HG03354 (cell line): Measurements from ENCODE around the gene SYNPO.
A peak's percentile ranks its signal among the peaks of the same experiment; 100 is the strongest.

Experiments
- ATAC-seq: cut with Tn5 transposase; IDR thresholded peaks from one replicate; pipeline ENCODE4 v1.9.1; 2021; ENCODE audit warnings: mild to moderate bottlenecking; ENCODE audit not compliant: unreplicated experiment, poor library complexity, severe bottlenecking

SYNPO gene

GRCh38 chr5:150651924-150652671 is 11.6 kb downstream of the SYNPO start:
- ATAC-seq: no peak

GRCh38 chr5:150653145-150653761 is 12.8 kb downstream of the SYNPO start:
- ATAC-seq: no peak

DNA sequence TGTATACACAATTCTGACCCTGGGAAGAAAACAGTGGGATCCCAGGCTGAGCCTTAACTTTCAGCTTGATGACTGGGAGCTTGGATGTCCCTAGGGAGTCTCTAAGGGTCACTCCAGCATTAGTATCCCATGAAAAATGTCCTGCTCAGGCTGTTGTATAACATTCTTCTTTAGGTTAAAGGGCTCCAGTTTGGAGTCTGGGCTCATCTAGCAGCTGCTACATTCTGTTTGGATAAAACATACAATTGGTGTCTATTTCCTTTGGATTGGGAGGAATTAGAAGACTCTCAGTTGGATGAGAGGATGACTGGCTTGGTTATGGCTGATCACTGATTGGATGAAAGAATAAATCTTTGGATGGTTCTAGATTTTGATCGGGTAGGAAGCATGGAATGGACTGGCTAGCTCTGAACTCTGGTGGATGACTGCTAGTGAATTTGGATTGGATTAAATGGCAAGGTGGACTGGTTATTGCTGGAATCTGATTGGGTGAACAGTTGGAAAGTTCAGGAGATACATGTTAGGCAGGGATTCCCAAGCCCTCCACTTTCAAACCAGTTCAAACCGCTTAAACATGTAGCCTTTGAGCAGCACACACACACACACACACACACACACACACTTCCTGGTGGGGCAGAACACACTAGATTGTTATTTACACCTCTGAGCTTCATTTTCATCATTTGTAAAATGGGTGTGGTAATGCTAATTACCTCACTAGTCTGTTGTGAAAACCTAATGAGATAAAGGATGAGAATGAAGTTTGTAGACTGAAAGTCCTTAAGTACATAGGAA is 13.5 kb downstream of the SYNPO start:
- no peak for ATAC-seq

DNA sequence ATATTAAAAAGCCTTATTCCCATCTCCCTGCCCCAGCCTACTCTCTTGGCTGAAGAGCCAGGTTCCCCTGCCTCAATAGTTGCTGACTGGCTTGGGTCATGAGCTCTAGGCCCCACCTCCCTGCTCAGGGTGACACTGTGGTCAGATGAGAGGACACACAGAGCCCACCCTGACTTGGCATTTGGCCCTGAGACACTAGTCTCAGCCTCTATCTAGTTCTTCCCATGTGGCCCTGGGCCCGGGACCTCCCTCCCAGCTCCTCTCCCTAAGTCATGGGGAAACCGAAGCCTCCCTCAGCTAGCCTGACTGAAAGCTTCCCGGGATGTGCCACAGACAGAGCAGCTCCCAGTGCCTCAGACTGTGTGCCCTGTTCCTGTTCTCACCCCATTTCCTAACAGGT is 14.8 kb downstream of the SYNPO start:
- no peak for ATAC-seq

DNA sequence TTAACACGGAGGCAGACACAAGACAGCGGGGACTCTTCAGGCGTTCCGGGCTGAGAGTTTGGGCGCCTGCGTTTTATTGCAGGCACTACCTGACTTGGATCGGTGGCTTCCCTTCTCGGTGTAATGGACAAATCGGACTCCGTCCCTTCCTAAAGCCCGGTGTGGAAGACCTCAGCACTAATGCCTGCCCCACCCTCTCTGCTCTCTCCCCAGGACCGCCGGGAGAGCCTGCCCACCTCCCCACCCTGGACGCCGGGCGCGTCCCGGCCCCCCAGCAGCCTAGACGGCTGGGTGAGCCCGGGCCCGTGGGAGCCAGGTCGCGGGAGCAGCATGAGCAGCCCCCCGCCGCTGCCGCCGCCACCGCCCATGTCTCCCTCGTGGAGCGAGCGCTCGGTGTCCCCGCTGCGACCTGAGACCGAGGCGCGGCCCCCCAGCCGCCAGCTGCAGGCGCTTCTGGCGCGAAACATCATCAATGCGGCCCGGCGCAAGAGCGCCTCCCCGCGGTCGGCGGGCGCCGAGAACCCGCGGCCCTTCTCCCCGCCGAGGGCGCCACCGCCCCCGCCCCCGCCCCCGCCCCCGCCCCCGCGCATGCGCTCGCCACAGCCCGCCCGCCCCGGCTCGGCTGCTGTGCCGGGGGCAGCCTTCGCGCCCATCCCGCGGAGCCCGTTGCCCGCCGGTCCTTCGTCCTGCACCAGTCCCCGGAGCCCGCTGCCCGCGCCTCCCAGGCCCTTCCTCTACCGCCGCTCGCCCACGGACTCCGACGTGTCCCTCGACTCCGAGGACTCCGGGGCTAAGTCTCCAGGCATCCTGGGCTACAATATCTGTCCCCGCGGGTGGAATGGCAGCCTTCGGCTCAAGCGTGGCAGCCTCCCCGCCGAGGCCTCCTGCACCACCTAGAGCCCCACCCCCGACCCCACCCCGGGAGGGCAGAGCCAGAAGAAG is 16.0 kb downstream of the SYNPO start:
- ATAC-seq: peak; percentile 83

- ATAC-seq: no peak
Observed at GRCh38 chr5:150658121-150658520, 17.7 kb downstream of the SYNPO start.

DNA sequence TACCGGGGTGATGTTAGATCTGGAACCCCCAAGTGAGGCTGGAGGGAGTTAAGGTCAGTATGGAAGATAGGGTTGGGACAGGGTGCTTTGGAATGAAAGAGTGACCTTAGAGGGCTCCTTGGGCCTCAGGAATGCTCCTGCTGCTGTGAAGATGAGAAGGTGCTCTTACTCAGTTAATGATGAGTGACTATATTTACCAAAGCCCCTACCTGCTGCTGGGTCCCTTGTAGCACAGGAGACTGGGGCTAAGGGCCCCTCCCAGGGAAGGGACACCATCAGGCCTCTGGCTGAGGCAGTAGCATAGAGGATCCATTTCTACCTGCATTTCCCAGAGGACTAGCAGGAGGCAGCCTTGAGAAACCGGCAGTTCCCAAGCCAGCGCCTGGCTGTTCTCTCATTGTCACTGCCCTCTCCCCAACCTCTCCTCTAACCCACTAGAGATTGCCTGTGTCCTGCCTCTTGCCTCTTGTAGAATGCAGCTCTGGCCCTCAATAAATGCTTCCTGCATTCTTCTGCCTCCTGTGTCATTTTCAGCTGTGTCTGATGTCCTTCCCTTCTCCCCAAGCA is 18.3 kb downstream of the SYNPO start:
- no peak for ATAC-seq

DNA sequence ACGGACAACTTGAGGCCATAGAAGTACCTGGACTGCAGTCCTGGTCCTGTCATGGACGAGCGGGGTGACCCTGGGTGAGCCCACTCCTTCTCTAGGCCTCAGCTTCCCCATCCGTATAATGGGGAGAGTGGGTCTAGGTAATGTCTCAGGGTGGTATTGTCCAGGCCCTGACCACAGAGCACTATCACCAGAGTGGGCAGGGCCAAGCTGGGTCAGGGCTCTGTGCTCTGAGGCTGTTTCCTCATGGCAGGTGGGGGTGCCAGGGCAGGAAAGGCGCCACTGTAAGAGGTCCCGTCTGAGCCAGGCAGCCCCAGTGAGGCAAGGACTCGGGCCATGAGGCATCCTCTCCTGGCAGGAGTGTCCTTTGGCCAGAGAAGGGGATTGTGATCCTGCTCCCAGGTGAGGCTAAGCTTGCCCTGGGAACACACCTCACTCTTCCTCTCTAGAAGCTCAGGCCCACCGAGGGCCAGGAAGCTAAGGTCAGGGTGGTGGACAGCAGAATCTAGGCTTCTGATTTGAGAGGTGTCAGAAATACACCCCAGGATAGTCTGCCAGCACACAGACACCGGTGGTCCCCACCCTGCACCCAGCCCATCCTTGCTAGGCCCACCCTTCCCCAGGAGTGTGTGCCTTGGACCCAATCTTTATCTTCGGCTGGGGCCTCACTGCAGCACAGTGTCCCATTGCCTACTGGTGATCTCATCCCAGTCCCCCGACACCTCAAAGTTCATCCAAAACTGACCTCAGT is 19.1 kb downstream of the SYNPO start:
- no peak for ATAC-seq

DNA sequence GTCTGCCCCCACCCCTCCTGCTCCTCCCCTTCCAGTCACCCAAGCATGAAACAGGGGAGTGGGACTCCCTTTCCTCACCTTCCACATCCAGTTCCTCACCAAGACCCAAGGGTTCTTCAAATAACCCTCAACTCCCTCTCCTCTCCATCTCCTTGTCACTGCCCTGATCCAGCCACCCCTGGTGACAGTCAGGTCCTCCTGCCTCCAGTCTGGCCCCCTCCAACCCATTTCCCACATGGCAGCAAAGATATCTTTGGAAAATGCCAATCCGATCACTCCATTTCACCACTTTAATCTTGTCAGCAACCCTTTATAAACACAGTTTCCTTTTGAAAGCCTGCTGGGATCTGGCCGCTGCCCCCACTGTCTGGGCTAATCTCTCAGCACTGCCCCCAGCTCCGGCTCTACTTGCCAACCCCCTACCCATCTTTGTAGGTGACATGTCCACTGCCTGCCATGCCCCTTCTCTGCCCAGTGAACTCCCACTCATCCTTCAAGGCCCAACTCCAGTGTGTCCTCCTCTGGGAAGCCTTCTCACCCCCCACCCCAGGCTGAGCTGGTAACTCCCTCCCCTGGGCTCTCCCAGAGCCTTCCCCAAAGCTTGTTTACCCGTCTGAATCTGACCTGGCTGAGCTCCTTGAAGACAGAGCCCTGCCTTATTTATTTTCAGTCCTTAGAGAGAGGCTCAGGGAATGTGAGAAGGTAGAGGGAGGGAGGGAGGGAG is 19.8 kb downstream of the SYNPO start:
- no peak for ATAC-seq

- ATAC-seq: no peak
Observed at GRCh38 chr5:150661086-150661485, 20.6 kb downstream of the SYNPO start, which contains the start of gene MYOZ3. MYOZ3 (plus strand) TSS chr5:150661251; CDS start chr5:150662942, 1,691 bp downstream.

DNA sequence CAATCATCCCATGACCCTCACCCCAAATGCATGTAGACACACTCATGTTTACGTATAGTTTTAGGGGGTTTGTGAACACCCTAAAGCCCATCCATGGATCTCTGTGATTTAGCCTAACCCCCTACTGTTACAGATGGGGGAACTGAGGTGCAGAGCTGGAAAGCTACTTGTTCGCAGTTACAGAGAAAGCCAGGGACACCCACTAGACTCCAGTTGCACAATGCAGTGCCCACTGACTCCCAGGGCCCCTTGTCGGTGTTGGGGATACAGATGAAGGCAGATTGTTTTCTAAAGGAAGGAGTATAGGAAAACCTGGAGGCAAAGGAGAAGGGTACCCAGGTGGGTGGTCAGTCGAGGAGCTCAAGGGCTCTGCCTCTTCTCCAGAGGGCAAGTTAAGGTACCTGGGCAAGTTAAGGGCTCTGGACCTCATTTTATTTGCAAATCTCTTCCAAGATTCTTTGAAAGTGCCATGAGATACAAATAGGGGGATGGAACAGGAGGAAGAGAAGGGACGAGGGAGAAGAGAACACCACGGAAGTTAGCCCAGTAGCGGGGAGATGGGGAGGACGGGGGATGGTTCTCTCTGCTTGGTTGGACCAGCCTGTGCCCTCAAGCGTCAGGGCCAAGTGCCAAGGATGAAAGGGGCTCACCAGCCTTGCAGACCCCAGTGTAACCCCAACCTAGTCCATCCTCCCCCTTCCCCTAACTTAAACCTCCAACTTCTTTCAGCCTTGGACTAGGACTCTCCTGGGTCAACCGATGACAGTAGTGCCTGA is 21.5 kb downstream of the SYNPO start:
- ATAC-seq: no peak

DNA sequence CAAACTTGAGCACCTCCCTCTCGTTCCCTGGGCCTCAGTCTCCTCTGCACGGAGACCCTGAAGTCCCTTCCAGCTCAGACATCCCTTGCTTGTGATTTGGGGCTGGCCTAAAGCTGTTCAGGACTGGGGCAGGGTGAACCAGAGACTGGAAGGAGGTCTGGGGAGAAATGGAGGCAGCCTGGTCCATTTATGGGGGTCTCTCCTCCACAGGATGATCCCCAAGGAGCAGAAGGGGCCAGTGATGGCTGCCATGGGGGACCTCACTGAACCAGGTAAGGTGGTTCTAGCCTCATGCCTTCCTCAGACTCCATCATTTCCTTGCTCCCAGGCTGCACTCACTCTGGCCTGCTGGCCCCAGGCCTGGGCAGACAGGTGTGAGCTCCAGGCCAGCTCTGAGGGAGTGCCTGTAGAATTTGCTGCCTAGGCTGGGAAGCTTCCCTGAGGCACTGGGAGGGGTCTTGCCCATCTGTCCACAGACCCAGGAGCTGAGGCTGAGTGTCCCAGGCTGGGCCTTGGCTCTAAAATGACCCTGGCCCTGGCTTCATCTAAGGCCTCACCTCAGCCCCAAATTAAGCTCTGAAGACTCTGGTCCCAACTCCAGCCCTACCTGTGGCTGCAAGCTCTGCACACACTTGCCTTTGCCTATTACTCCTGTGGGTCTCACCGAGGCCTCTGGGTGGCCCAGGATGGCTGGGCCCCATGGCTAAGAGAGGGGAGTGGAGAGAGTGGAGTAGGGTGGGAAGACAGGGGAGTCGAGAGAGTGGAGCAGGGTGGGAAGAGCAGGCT is 22.5 kb downstream of the SYNPO start:
- no peak for ATAC-seq

- no peak for ATAC-seq
Observed at GRCh38 chr5:150663936-150664335, 23.5 kb downstream of the SYNPO start.

DNA sequence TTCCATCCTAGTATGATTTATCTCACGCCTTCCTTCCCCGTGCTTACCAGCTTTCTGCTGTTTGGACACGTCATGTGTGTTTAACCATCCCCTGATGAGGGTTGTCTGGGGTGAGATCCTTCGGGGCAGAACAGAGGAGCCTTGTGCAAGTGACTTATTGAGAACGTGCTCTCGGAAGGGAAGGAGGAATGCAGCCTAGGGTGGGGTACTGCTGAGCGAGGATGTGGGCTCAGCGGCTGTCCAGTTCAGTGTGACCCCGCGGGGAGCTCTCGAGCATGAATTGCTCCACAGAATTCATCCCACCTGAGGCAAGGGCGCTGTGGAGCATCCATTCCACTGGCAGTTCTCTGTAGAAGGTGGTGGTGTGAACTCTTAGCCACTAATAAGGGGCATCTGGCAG is 24.6 kb downstream of the SYNPO start:
- ATAC-seq: no peak

- no peak for ATAC-seq
Observed at GRCh38 chr5:150670275-150670947, 30.0 kb downstream of the SYNPO start.

GRCh38 chr5:150670948-150671310 is 30.5 kb downstream of the SYNPO start:
- ATAC-seq: no peak
